H1 (cell line): Measurements from ENCODE around the gene SCN2B. TPM values are rescaled to one million over a fixed set of nuclear protein-coding genes. Genes with fewer than 3 reads are reported as not detected.
A peak's percentile ranks its signal among the peaks of the same experiment; 100 is the strongest.

Experiments used
- CTCF ChIA-PET: fragments of 300-600 bp; sonication (Branson Sonifier 250); formaldehyde crosslinking; loops from one replicate; lab custom pipeline; 2021; ENCODE audit not compliant: partially characterized antibody; lab: Charles Lee
- POLR2A ChIA-PET: fragments of 300-600 bp; sonication (Branson Sonifier 250); formaldehyde crosslinking; loops from one replicate; lab custom pipeline; 2021; ENCODE audit warnings: inconsistent platforms; ENCODE audit not compliant: partially characterized antibody; lab: Charles Lee
- DNase-seq, 2 experiments: peaks; one replicate each; pipeline versions ENCODE4 v3.0.0 to v3.0.0-alpha.2; 2010 to 2022; ENCODE audit warnings: low spot score in 2 of 2, low read depth in 1 of 2, mixed read lengths in 1 of 2
- FAIRE-seq: peaks from 2 replicates; lab custom pipeline; 2011; peaks lifted over from hg19 to GRCh38; lab: Jason Lieb, UNC
- H2AFZ ChIP-seq: 2 replicates; pipeline ENCODE4 v1.8.1; 2012; ENCODE audit warnings: low read length, inconsistent platforms
- H2AK5ac ChIP-seq: 2 replicates; pipeline ENCODE4 v1.6.1; 2013; ENCODE audit warnings: low read depth, low read length
- H2BK120ac ChIP-seq: replicated peaks from 2 replicates; pipeline ENCODE3; 2013; ENCODE audit warnings: low read depth, low read length, inconsistent platforms
- H2BK12ac ChIP-seq: 2 replicates; pipeline ENCODE4 v1.6.1; 2013; ENCODE audit warnings: low read depth, low read length
- H2BK15ac ChIP-seq: 2 replicates; pipeline ENCODE4 v1.6.1; 2013; ENCODE audit warnings: low read length
- H2BK20ac ChIP-seq: 2 replicates; pipeline ENCODE4 v1.6.1; 2013; ENCODE audit warnings: low read length
- H2BK5ac ChIP-seq: 2 replicates; pipeline ENCODE4 v1.6.1; 2013; ENCODE audit warnings: low read depth, low read length
- H3K14ac ChIP-seq: 2 replicates; pipeline ENCODE4 v1.6.1; 2013; ENCODE audit warnings: inconsistent platforms; ENCODE audit not compliant: insufficient read length
- H3K18ac ChIP-seq: 2 replicates; pipeline ENCODE4 v1.6.1; 2013; ENCODE audit warnings: low read length; ENCODE audit errors: extremely low read depth
- H3K23ac ChIP-seq: 2 replicates; pipeline ENCODE4 v1.6.1; 2013; ENCODE audit warnings: inconsistent platforms; ENCODE audit not compliant: insufficient read length
- H3K23me2 ChIP-seq: 2 replicates; pipeline ENCODE4 v1.6.1; 2013; ENCODE audit warnings: low read depth, low read length
- H3K27ac ChIP-seq: 2 replicates; pipeline ENCODE4 v1.6.1; 2011; ENCODE audit warnings: low read depth, low read length, inconsistent platforms
- H3K27me3 ChIP-seq, 4 experiments: replicated peaks in 1 of 4; 1 replicate in 1 of 4; 2 replicates in 3 of 4; pipeline versions ENCODE4 v1.6.1 to v1.8.1; 2011 to 2013; ENCODE audit warnings: low read length in 3 of 4, mild to moderate bottlenecking in 3 of 4, inconsistent platforms in 2 of 4, mixed read lengths in 2 of 4, moderate library complexity in 1 of 4; ENCODE audit not compliant: control insufficient read depth in 3 of 4, insufficient read depth in 3 of 4; ENCODE audit errors: extremely low read depth in 1 of 4
- H3K36me3 ChIP-seq, 4 experiments: 2 replicates each; pipeline versions ENCODE4 v1.6.1 to v1.8.1; 2011 to 2013; ENCODE audit warnings: mild to moderate bottlenecking in 4 of 4, low read length in 3 of 4, moderate library complexity in 2 of 4, control low read depth in 1 of 4, inconsistent platforms in 1 of 4; ENCODE audit not compliant: insufficient read depth in 4 of 4, control insufficient read depth in 2 of 4
- H3K4ac ChIP-seq: replicated peaks from 2 replicates; pipeline ENCODE3; 2013; ENCODE audit warnings: low read length, low read depth, mixed read lengths, inconsistent platforms; ENCODE audit not compliant: insufficient read length
- H3K4me1 ChIP-seq, 4 experiments: replicated peaks in 1 of 4; 1 replicate in 1 of 4; 2 replicates in 3 of 4; pipeline versions ENCODE4 v1.6.1 to v1.8.1; 2011 to 2013; ENCODE audit warnings: low read length in 3 of 4, inconsistent platforms in 2 of 4, mixed read lengths in 1 of 4; ENCODE audit not compliant: insufficient read depth in 4 of 4, control insufficient read depth in 3 of 4
- H3K4me2 ChIP-seq, 2 experiments: 2 replicates each; pipeline versions ENCODE4 v1.6.1 to v1.8.1; 2011 to 2013; ENCODE audit warnings: low read depth in 2 of 2, low read length in 2 of 2, control low read depth in 1 of 2, inconsistent platforms in 1 of 2, mild to moderate bottlenecking in 1 of 2; ENCODE audit not compliant: insufficient read depth in 1 of 2
- H3K4me3 ChIP-seq, 4 experiments: fragments of 200-600, 300-600 bp in 1 of 4; sonication (generic), shearing (Covaris generic), sonication (Bioruptor Twin) in 1 of 4; 2 replicates each; pipeline versions ENCODE4 v1.5.1 to v1.8.1; 2011 to 2016; ENCODE audit warnings: low read length in 4 of 4, low read depth in 3 of 4, control low read depth in 2 of 4, inconsistent platforms in 2 of 4, mild to moderate bottlenecking in 2 of 4, mixed read lengths in 1 of 4, moderate library complexity in 1 of 4; ENCODE audit not compliant: insufficient read depth in 2 of 4; ENCODE audit errors: extremely low read depth in 1 of 4
- H3K56ac ChIP-seq: replicated peaks from 2 replicates; pipeline ENCODE3; 2013; ENCODE audit warnings: low read depth, mild to moderate bottlenecking, mixed read lengths, low read length, inconsistent platforms; ENCODE audit not compliant: insufficient read length
- H3K79me1 ChIP-seq: 2 replicates; pipeline ENCODE4 v1.6.1; 2013; ENCODE audit warnings: low read depth, low read length, control low read depth
- H3K79me2 ChIP-seq, 2 experiments: 2 replicates each; pipeline versions ENCODE4 v1.6.1 to v1.8.1; 2012 to 2013; ENCODE audit warnings: low read length in 2 of 2, mild to moderate bottlenecking in 2 of 2, inconsistent platforms in 1 of 2; ENCODE audit not compliant: insufficient read depth in 2 of 2, control insufficient read depth in 1 of 2
- H3K9ac ChIP-seq, 4 experiments: replicated peaks in 1 of 4; 1 replicate in 1 of 4; 2 replicates in 3 of 4; pipeline versions ENCODE4 v1.6.1 to v1.8.1; 2011 to 2013; ENCODE audit warnings: low read depth in 3 of 4, low read length in 3 of 4, control low read depth in 2 of 4, mild to moderate bottlenecking in 2 of 4, moderate library complexity in 2 of 4, inconsistent platforms in 1 of 4; ENCODE audit errors: extremely low read depth in 1 of 4
- H3K9me3 ChIP-seq, 2 experiments: 2 replicates each; pipeline versions ENCODE4 v1.6.1 to v1.8.1; 2012 to 2013; ENCODE audit warnings: mild to moderate bottlenecking in 2 of 2, moderate library complexity in 2 of 2, control low read depth in 1 of 2, inconsistent platforms in 1 of 2, low read depth in 1 of 2, low read length in 1 of 2, mixed read lengths in 1 of 2; ENCODE audit not compliant: insufficient read depth in 2 of 2
- H4K20me1 ChIP-seq, 2 experiments: replicated peaks in 1 of 2; 2 replicates each; pipeline versions ENCODE3 to v1.8.1; 2011 to 2013; ENCODE audit warnings: inconsistent platforms in 2 of 2, low read length in 2 of 2, mild to moderate bottlenecking in 1 of 2; ENCODE audit not compliant: insufficient read depth in 2 of 2, control insufficient read depth in 1 of 2
- H4K5ac ChIP-seq: 2 replicates; pipeline ENCODE4 v1.6.1; 2013; ENCODE audit warnings: low read length, low read depth, mixed read lengths, inconsistent platforms; ENCODE audit not compliant: insufficient read length
- H4K8ac ChIP-seq: 2 replicates; pipeline ENCODE4 v1.8.0; 2013; ENCODE audit warnings: mild to moderate bottlenecking, moderate library complexity, low read length, inconsistent platforms; ENCODE audit not compliant: insufficient read depth; ENCODE audit errors: extremely low read depth
- H4K91ac ChIP-seq: replicated peaks from 2 replicates; pipeline ENCODE3; 2013; ENCODE audit warnings: low read length, mixed read lengths, inconsistent platforms; ENCODE audit not compliant: insufficient read length
- KDM5A ChIP-seq: fragments of 200-600 bp; IDR thresholded peaks from 2 replicates; pipeline ENCODE4 v1.7.1; 2012; ENCODE audit warnings: mild to moderate bottlenecking, low read length, inconsistent platforms, mixed read lengths
- RNF2 ChIP-seq: fragments of 200-900, 300-1000 bp; sonication (generic); IDR thresholded peaks from 2 replicates; pipeline ENCODE4 v1.7.1; 2016; ENCODE audit warnings: borderline replicate concordance, low read depth, mild to moderate bottlenecking, antibody characterized with exemption, low read length; ENCODE audit not compliant: poor library complexity, severe bottlenecking; ENCODE audit errors: missing control alignments
- WGBS, 2 experiments: shearing (Covaris generic) in 1 of 2; methylation state at CpG; one replicate each; pipeline versions ENCODE4 v1.1.6 to v1.1.7; 2013 to 2015; ENCODE audit warnings: low lambda C conversion rate in 2 of 2, mixed read lengths in 2 of 2, inconsistent platforms in 1 of 2, low coverage in 1 of 2, missing lambda C conversion rate in 1 of 2; ENCODE audit not compliant: insufficient replicate concordance in 2 of 2, insufficient coverage in 1 of 2, insufficient read length in 1 of 2; ENCODE audit errors: extremely low coverage in 1 of 2, missing lambda C conversion rate in 1 of 2; 5-methylcytosine and 5-hydroxymethylcytosine counted together
- polyA plus RNA-seq, 7 experiments: library from polyadenylated mRNA; depleted of rRNA in 3 of 7; stranded (reverse) in 5 of 7; unstranded in 2 of 7; fragments of >200 nt in 5 of 7; fragments of 200-250 nt in 2 of 7; gene quantifications; 1 replicate in 5 of 7; 2 replicates in 1 of 7; 4 replicates in 1 of 7; pipeline versions ENCODE4 v1.2.1 to v1.2.3, GENCODE V29; 2011 to 2013; ENCODE audit warnings: missing spikeins in 2 of 7, mixed read lengths in 2 of 7
- total RNA-seq: library from RNA; stranded (reverse); fragmentation: NEBNext Ultra II Directional; extraction: Animal tissue kit (Norgen Biotek cat#: 25700); gene quantifications from 2 replicates; pipeline ENCODE4 v1.2.1, GENCODE V29; 2021

Gene SCN2B
- total and polyA plus RNA-seq, 2 of the 8 experiments (the other 6 are each of a cell fraction or from before 2014, with no cell fraction given) = 0.14 to 0.24 TPM

GRCh38 chr11:118153516-118153915 is 22.9 kb downstream of the SCN2B start:
- H2AFZ ChIP-seq = 0 out of 2 replicates have a peak overlapping the region, but pooled peaks have one; percentile 21
- H3K4me3 ChIP-seq = peak overlapping the region; percentile 68 to 96 (median 77)
- H3K27ac ChIP-seq = no peak overlapping the region
- H3K79me2 ChIP-seq = no peaks in the 10 kb centered on the region
- H3K4ac ChIP-seq = no peak overlapping the region
- H3K18ac ChIP-seq = peak overlapping the region; percentile 89
- H3K4me1 ChIP-seq = peaks cover 4 to 67% (median 48%) of the 10 kb centered on the region in 4 experiments
- no peak overlapping the region for H3K14ac ChIP-seq
- WGBS, 2 experiments = 2% methylated on average over 14 of the region's 16 CpGs; no CpG with 5 or more reads in 1 of the 2 experiments
- no peak overlapping the region for H3K9ac ChIP-seq
- TF ChIP-seq RNF2 = peak; percentile 32
- no peak for TF ChIP-seq KDM5A
- no peaks in the 10 kb centered on the region for H3K9me3 ChIP-seq
- H3K36me3 ChIP-seq = no peaks in the 10 kb centered on the region
- H2BK12ac ChIP-seq = peak overlapping the region; percentile 75; the same call in 1 of the 2 replicates
- H2AK5ac ChIP-seq = no peak overlapping the region
- peaks cover 27% of the 10 kb centered on the region for H3K23me2 ChIP-seq
- ChIA-PET POLR2A (interaction anchor here (1.6 to 1.7 kb wide), 2 partner anchors 18 to 27 kb away, joined by 4 to 12 read pairs; no protein-coding TSS in a partner anchor), CTCF (interaction anchor here (1.0 to 12.7 kb wide), 3 partner anchors 11 to 17 kb away, joined by 3 to 245 read pairs (median 10); no protein-coding TSS in a partner anchor)
- no peak overlapping the region for H3K56ac ChIP-seq
- no peak overlapping the region for H3K23ac ChIP-seq
- no peaks in the 10 kb centered on the region for H4K20me1 ChIP-seq
- DNase-seq = no peak
- H2BK15ac ChIP-seq = 0 out of 2 replicates have a peak overlapping the region, but pooled peaks have one; percentile 97
- 0 out of 2 replicates have a peak overlapping the region, but pooled peaks have one; percentile 69 for H2BK5ac ChIP-seq
- no peak overlapping the region for H4K5ac ChIP-seq
- no peak for FAIRE-seq
- peaks cover 34 to 84% (median 79%) of the 10 kb centered on the region in 4 experiments for H3K27me3 ChIP-seq
- peak overlapping the region; percentile 31 for H2BK120ac ChIP-seq
- H4K8ac ChIP-seq = peak overlapping the region; percentile 9; the same call in 1 of the 2 replicates
- no peaks in the 10 kb centered on the region for H3K79me1 ChIP-seq
- H2BK20ac ChIP-seq = peak overlapping the region; percentile 11; the same call in 1 of the 2 replicates
- peak overlapping the region; percentile 68 for H4K91ac ChIP-seq
- peak overlapping the region; percentile 91 to 98 for H3K4me2 ChIP-seq
